Body of pancreas (tissue), 4 donors: Measurements from ENCODE around the gene TMC5. TPM values are rescaled to one million over a fixed set of nuclear protein-coding genes. Genes with fewer than 3 reads are reported as not detected.

Experiments
- ATAC-seq: fragments of 150-250 bp; one replicate; pipeline ENCODE4 v1.9.1; 2016
- DNase-seq, 4 donors: peaks; one replicate each; pipeline ENCODE4 v3.0.0-alpha.2; 2019
- H3K27ac ChIP-seq, 4 donors: fragments of 200-600 bp; sonication (generic); 1 replicate in 3 of 4; 2 replicates in 1 of 4; pipeline versions ENCODE4 v1.5.1 to v1.6.1; 2016 to 2019; ENCODE audit warnings: mild to moderate bottlenecking in 1 of 4, mixed read lengths in 1 of 4, moderate library complexity in 1 of 4
- H3K27me3 ChIP-seq, 2 donors: fragments of 200-600 bp; sonication (generic); one replicate each; pipeline ENCODE4 v1.6.0; 2016; ENCODE audit warnings: mild to moderate bottlenecking in 1 of 2
- H3K36me3 ChIP-seq, 2 donors: fragments of 200-600 bp; sonication (generic); replicated peaks in 1 of 2; 2 replicates each; pipeline ENCODE4 v1.5.1; 2016; ENCODE audit warnings: low read depth in 2 of 2; ENCODE audit not compliant: insufficient read depth in 1 of 2
- H3K4me1 ChIP-seq: fragments of 200-600 bp; sonication (generic); one replicate; pipeline ENCODE4 v1.6.0; 2016
- H3K4me3 ChIP-seq, 2 donors: fragments of 200-600 bp; sonication (generic); 1 replicate in 1 of 2; 2 replicates in 1 of 2; pipeline ENCODE4 v1.5.1; 2016 to 2019
- H3K9me3 ChIP-seq, 3 donors: fragments of 200-600 bp; sonication (generic); 1 replicate in 2 of 3; 2 replicates in 1 of 3; pipeline ENCODE4 v1.5.1; 2016
- POLR2A ChIP-seq, 3 donors: fragments of 450-650 bp; IDR thresholded peaks; one replicate each; pipeline ENCODE4 v1.6.1; 2016; ENCODE audit warnings: antibody characterized with exemption in 3 of 3, mild to moderate bottlenecking in 2 of 3
- WGBS, 2 donors: methylation state at CpG; one replicate each; pipeline ENCODE4 v1.1.5; 2017; 5-methylcytosine and 5-hydroxymethylcytosine counted together
- intact Hi-C: fragments of 100-400 bp; cut with DNase I; formaldehyde crosslinking; loops from one replicate; pipeline ENCODE4 v1.15.1; 2023
- total RNA-seq, 2 donors: library from RNA; depleted of rRNA; stranded (reverse); fragments of >200 nt; gene quantifications; one replicate each; pipeline ENCODE4 v1.1.0, GENCODE V29; 2016
- TF ChIP-seq, protein P1 (sequence below), 7 experiments: fragments of 450-650 bp in 4 of 7; fragments of 200-600 bp in 3 of 7; sonication (generic) in 3 of 7; IDR thresholded peaks; one replicate each; pipeline ENCODE4 v1.5.1; 2016 to 2019; ENCODE audit warnings: antibody characterized with exemption in 7 of 7

Gene TMC5
- total RNA-seq, 2 donors from 2014 or later, result 0.66 to 2.3 TPM

DNA sequence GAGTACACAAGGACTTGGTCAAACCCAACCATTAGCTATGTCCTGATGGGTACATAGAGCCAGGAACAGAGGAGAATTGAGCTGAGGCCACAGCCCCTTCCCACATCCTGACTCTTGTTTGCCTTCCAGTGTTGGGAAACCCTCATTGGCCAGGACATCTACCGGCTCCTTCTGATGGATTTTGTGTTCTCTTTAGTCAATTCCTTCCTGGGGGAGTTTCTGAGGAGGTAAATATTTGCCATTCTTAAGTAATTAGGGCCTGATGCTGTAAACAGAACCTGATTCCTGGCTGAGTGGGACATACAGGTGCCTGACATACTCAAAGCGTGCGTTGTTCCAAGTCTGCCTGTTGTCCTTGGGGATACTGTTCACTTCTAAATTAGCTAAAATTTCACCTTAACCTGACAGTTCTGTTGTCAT, 61.6 kb downstream of the TMC5 start:
- WGBS, 2 donors, result 60 to 65% methylated on average over 3 of the region's 3 CpGs
- Histone ChIP-seq H3K27me3 (no peaks in the 10 kb centered on the region), H3K4me3 (no peak overlapping the region), H3K36me3 (no peaks in the 10 kb centered on the region), H3K9me3 (no peaks in the 10 kb centered on the region), H3K27ac (no peak overlapping the region), H3K4me1 (no peaks in the 10 kb centered on the region)
- no peak for DNase-seq
- intact Hi-C loops, result no loop called here
- no peak for TF ChIP-seq POLR2A (IDR thresholded peaks at IDR 0.05)
- TF ChIP-seq, protein P1, sequence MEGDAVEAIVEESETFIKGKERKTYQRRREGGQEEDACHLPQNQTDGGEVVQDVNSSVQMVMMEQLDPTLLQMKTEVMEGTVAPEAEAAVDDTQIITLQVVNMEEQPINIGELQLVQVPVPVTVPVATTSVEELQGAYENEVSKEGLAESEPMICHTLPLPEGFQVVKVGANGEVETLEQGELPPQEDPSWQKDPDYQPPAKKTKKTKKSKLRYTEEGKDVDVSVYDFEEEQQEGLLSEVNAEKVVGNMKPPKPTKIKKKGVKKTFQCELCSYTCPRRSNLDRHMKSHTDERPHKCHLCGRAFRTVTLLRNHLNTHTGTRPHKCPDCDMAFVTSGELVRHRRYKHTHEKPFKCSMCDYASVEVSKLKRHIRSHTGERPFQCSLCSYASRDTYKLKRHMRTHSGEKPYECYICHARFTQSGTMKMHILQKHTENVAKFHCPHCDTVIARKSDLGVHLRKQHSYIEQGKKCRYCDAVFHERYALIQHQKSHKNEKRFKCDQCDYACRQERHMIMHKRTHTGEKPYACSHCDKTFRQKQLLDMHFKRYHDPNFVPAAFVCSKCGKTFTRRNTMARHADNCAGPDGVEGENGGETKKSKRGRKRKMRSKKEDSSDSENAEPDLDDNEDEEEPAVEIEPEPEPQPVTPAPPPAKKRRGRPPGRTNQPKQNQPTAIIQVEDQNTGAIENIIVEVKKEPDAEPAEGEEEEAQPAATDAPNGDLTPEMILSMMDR (IDR thresholded peaks at IDR 0.05), result no peak
- no peak for ATAC-seq

DNA sequence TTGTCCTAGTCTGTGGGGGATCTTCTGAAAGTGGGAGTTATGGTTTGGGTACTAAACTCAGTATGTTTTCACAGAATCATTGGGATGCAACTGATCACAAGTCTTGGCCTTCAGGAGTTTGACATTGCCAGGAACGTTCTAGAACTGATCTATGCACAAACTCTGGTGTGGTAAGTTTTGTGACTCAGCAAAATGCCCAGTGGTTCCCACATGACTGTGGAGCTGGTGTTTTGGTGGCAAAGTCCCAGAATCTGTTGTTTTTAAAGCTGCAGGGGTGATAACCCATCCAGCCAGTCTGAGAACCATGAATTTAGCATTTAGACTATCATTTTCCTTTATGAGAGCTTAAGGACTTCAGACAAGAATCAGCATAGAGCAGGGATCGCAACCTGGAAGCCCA, 63.6 kb downstream of the TMC5 start:
- 70 to 75% methylated on average over 2 of the region's 2 CpGs for WGBS, 2 donors

DNA sequence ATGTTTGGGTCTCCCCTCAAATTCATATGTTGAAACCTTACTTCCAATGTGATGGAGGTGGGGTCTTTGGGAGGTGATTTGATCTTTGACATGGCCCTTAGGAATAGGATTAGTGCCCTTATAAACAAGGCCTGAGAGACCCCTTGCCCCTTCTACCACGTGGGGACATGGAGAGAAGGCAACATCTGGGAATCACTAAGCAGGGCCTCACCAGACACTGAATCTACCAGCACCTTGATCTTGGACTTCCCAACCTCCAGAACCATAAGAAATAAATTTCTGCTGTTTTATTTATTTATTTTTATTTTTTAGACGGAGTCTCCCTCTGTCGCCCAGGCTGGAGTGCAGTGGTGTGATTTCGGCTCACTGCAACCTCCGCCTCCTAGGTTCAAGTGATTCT, 64.1 kb downstream of the TMC5 start:
- Histone ChIP-seq H3K36me3 (no peaks in the 10 kb centered on the region), H3K4me1 (no peaks in the 10 kb centered on the region), H3K27ac (no peak overlapping the region), H3K4me3 (no peak overlapping the region), H3K9me3 (no peaks in the 10 kb centered on the region), H3K27me3 (no peaks in the 10 kb centered on the region)
- no peak for ATAC-seq
- intact Hi-C loops, result no loop called here
- no peak for DNase-seq
- WGBS, 2 donors, result 77 to 88% methylated on average over 5 of the region's 5 CpGs
- TF ChIP-seq, protein P1 (IDR thresholded peaks at IDR 0.05), result no peak
- TF ChIP-seq POLR2A (IDR thresholded peaks at IDR 0.05), result no peak

More for the DNA sequence above, 63.6 kb downstream of the TMC5 start:
- Histone ChIP-seq H3K9me3 (no peaks in the 10 kb centered on the region), H3K4me3 (no peak overlapping the region), H3K27me3 (no peaks in the 10 kb centered on the region), H3K36me3 (no peaks in the 10 kb centered on the region), H3K27ac (no peak overlapping the region), H3K4me1 (no peaks in the 10 kb centered on the region)
- ATAC-seq (no peak), DNase-seq (no peak)
- no peak for TF ChIP-seq POLR2A (IDR thresholded peaks at IDR 0.05)
- TF ChIP-seq, protein P1 (IDR thresholded peaks at IDR 0.05), result no peak
- intact Hi-C loops, result no loop called here

DNA sequence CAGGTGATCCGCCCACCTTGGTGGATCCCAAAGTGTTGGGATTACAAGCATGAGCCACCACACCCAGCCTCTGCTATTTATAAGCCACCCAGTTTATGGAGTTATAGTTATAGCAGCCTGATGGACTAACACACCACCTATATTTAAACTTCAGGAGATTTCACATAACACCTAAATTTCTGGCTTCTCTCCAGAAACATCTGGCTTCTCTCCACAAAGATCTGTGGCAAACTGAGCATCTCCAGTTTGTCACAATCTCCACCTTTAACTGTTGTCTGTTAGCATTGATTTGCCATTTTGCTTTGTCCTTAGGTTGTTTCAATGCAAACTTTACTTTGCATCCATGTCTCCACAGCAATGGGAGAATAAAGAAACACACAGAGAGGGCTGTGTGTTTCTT, 64.6 kb downstream of the TMC5 start:
- WGBS, 2 donors, result 50 to 58% methylated on average over 1 of the region's 1 CpG
- DNase-seq (no peak), ATAC-seq (no peak)
- no peak overlapping the region for H3K27ac ChIP-seq
- no peak overlapping the region for H3K4me3 ChIP-seq
- H3K36me3 ChIP-seq, result no peaks in the 10 kb centered on the region
- TF ChIP-seq, protein P1 (IDR thresholded peaks at IDR 0.05), result no peak
- TF ChIP-seq POLR2A (IDR thresholded peaks at IDR 0.05), result no peak
- H3K9me3 ChIP-seq, result no peaks in the 10 kb centered on the region
- no peaks in the 10 kb centered on the region for H3K27me3 ChIP-seq
- intact Hi-C loops, result no loop called here
- H3K4me1 ChIP-seq, result no peaks in the 10 kb centered on the region

DNA sequence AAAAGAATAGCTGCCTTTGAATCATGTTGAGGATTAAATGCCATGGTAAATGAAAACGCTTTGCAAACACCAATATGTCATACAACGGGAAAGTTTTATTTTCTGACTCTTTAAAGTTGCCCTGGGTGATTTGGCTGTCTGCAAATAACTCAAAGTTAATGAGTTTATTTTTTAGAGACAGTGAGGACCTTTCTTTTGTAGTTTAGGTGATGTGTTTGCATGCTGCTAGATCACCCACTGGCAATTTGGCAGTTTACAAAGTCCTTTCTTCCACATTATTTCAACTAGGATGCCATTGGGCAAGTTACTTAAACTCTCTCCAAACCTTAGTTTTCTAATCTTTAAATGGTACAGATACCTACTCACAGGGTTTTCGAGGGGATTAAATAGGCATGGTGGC, 66.4 kb downstream of the TMC5 start:
- TF ChIP-seq, protein P1 (IDR thresholded peaks at IDR 0.05), result no peak
- no peak for TF ChIP-seq POLR2A (IDR thresholded peaks at IDR 0.05)
- Histone ChIP-seq H3K27me3 (no peaks in the 10 kb centered on the region), H3K9me3 (no peaks in the 10 kb centered on the region), H3K4me3 (no peak overlapping the region), H3K36me3 (no peaks in the 10 kb centered on the region), H3K27ac (no peak overlapping the region), H3K4me1 (no peaks in the 10 kb centered on the region)
- WGBS, 2 donors, result 80 to 81% methylated on average over 3 of the region's 3 CpGs
- no peak for DNase-seq
- intact Hi-C loops, result no loop called here
- no peak for ATAC-seq
